Rectal smooth muscle tissue (tissue), 1 donor: Measurements from ENCODE around the gene TBPL2.

ENCODE experiments used
- H3K27ac ChIP-seq: one replicate; pipeline ENCODE4 v1.7.0; 2013; ENCODE audit warnings: low read depth, low read length, inconsistent platforms
- H3K27me3 ChIP-seq: one replicate; pipeline ENCODE4 v1.7.0; 2013; ENCODE audit warnings: low read length; ENCODE audit not compliant: control insufficient read depth, insufficient read depth
- H3K36me3 ChIP-seq: one replicate; pipeline ENCODE4 v1.7.0; 2013; ENCODE audit warnings: low read length; ENCODE audit not compliant: control insufficient read depth, insufficient read depth
- H3K4me1 ChIP-seq: one replicate; pipeline ENCODE4 v1.7.0; 2013; ENCODE audit warnings: low read length; ENCODE audit not compliant: control insufficient read depth, insufficient read depth
- H3K4me3 ChIP-seq: one replicate; pipeline ENCODE4 v1.7.0; 2013; ENCODE audit warnings: low read length
- H3K9ac ChIP-seq: one replicate; pipeline ENCODE4 v1.7.0; 2013; ENCODE audit warnings: low read length

The TBPL2 gene

GRCh38 chr14:55417955-55418354, 22.5 kb downstream of the TBPL2 start:
- no peaks in the 10 kb centered on the region for H3K27me3 ChIP-seq
- no peaks in the 10 kb centered on the region for H3K4me1 ChIP-seq
- no peak overlapping the region for H3K4me3 ChIP-seq
- H3K36me3 ChIP-seq = no peaks in the 10 kb centered on the region
- no peak overlapping the region for H3K9ac ChIP-seq
- H3K27ac ChIP-seq = no peak overlapping the region

- no peaks in the 10 kb centered on the region for H3K36me3 ChIP-seq
- H3K9ac ChIP-seq = no peak overlapping the region
Observed at GRCh38 chr14:55416866-55417265, 23.6 kb downstream of the TBPL2 start.

GRCh38 chr14:55414551-55414950, 25.9 kb downstream of the TBPL2 start:
- Histone ChIP-seq H3K4me1 (peaks cover 6% of the 10 kb centered on the region), H3K9ac (no peak overlapping the region), H3K36me3 (no peaks in the 10 kb centered on the region), H3K27me3 (no peaks in the 10 kb centered on the region), H3K27ac (no peak overlapping the region), H3K4me3 (no peak overlapping the region)

More at GRCh38 chr14:55416866-55417265, 23.6 kb downstream of the TBPL2 start:
- no peak overlapping the region for H3K4me3 ChIP-seq
- H3K4me1 ChIP-seq = no peaks in the 10 kb centered on the region
- no peaks in the 10 kb centered on the region for H3K27me3 ChIP-seq
- H3K27ac ChIP-seq = no peak overlapping the region

- H3K27ac ChIP-seq = no peak overlapping the region
- H3K4me1 ChIP-seq = peaks cover 6% of the 10 kb centered on the region
- no peak overlapping the region for H3K9ac ChIP-seq
- H3K4me3 ChIP-seq = no peak overlapping the region
- no peaks in the 10 kb centered on the region for H3K27me3 ChIP-seq
- H3K36me3 ChIP-seq = no peaks in the 10 kb centered on the region
Observed at GRCh38 chr14:55412676-55413075, 27.7 kb downstream of the TBPL2 start.

GRCh38 chr14:55411426-55412389, 28.7 kb downstream of the TBPL2 start, which contains the start of gene ATG14:
Gene ATG14, minus strand, starts transcription at chr14:55411830. Its CDS starts 8 bp downstream, at chr14:55411822.
- Histone ChIP-seq H3K9ac (peak within 1 kb of the TSS; percentile 76), H3K27me3 (no peaks in the 10 kb centered on the region), H3K4me3 (peak within 1 kb of the TSS; percentile 73), H3K36me3 (no peaks in the 10 kb centered on the region), H3K4me1 (peaks cover 6% of the 10 kb centered on the region), H3K27ac (peak within 1 kb of the TSS; percentile 86)

- no peak overlapping the region for H3K27ac ChIP-seq
Observed at GRCh38 chr14:55410876-55411275, 29.5 kb downstream of the TBPL2 start.

GRCh38 chr14:55404173-55404854, 36.1 kb downstream of the TBPL2 start:
- H3K27me3 ChIP-seq = no peaks in the 10 kb centered on the region
- H3K27ac ChIP-seq = no peak overlapping the region
- no peak overlapping the region for H3K9ac ChIP-seq
- no peaks in the 10 kb centered on the region for H3K36me3 ChIP-seq
- H3K4me1 ChIP-seq = no peaks in the 10 kb centered on the region
- H3K4me3 ChIP-seq = no peak overlapping the region

More at GRCh38 chr14:55410876-55411275, 29.5 kb downstream of the TBPL2 start:
- peak overlapping the region; percentile 43 for H3K9ac ChIP-seq
- no peaks in the 10 kb centered on the region for H3K27me3 ChIP-seq
- no peaks in the 10 kb centered on the region for H3K36me3 ChIP-seq
- peak overlapping the region; percentile 73 for H3K4me3 ChIP-seq
- H3K4me1 ChIP-seq = peaks cover 6% of the 10 kb centered on the region

GRCh38 chr14:55401751-55402150, 38.7 kb downstream of the TBPL2 start:
- Histone ChIP-seq H3K36me3 (no peaks in the 10 kb centered on the region), H3K27ac (no peak overlapping the region), H3K27me3 (no peaks in the 10 kb centered on the region), H3K4me1 (peaks cover 3% of the 10 kb centered on the region), H3K9ac (no peak overlapping the region), H3K4me3 (no peak overlapping the region)

GRCh38 chr14:55399852-55400251, 40.6 kb downstream of the TBPL2 start:
- Histone ChIP-seq H3K4me1 (peaks cover 3% of the 10 kb centered on the region), H3K9ac (no peak overlapping the region), H3K27ac (no peak overlapping the region), H3K27me3 (no peaks in the 10 kb centered on the region), H3K4me3 (no peak overlapping the region), H3K36me3 (peaks cover 2% of the 10 kb centered on the region)

- no peak overlapping the region for H3K4me3 ChIP-seq
- peaks cover 4% of the 10 kb centered on the region for H3K36me3 ChIP-seq
- H3K27me3 ChIP-seq = no peaks in the 10 kb centered on the region
- no peak overlapping the region for H3K27ac ChIP-seq
- H3K4me1 ChIP-seq = peaks cover 3% of the 10 kb centered on the region
- H3K9ac ChIP-seq = no peak overlapping the region
Observed at GRCh38 chr14:55399183-55399582, 41.2 kb downstream of the TBPL2 start.

- no peak overlapping the region for H3K27ac ChIP-seq
- no peak overlapping the region for H3K9ac ChIP-seq
- H3K4me1 ChIP-seq = peaks cover 3% of the 10 kb centered on the region
- no peak overlapping the region for H3K4me3 ChIP-seq
- no peaks in the 10 kb centered on the region for H3K27me3 ChIP-seq
- H3K36me3 ChIP-seq = peaks cover 4% of the 10 kb centered on the region
Observed at GRCh38 chr14:55398679-55399078, 41.7 kb downstream of the TBPL2 start.

- peaks cover 5% of the 10 kb centered on the region for H3K4me1 ChIP-seq
- no peak overlapping the region for H3K4me3 ChIP-seq
- no peak overlapping the region for H3K9ac ChIP-seq
- no peak overlapping the region for H3K27ac ChIP-seq
- no peaks in the 10 kb centered on the region for H3K27me3 ChIP-seq
- H3K36me3 ChIP-seq = no peaks in the 10 kb centered on the region
Observed at GRCh38 chr14:55389330-55389729, 51.1 kb downstream of the TBPL2 start.
